K562 (cell line): ENCODE data around the gene PRR19. TPM values are rescaled to one million over a fixed set of nuclear protein-coding genes. Genes with fewer than 3 reads are reported as not detected.

Experiments
- ELF4 ChIP-seq: fragments of 450-650 bp; formaldehyde crosslinking; IDR thresholded peaks from 2 replicates; pipeline ENCODE4 v1.4.0; 2022; ENCODE audit warnings: missing genetic modification characterization
- EZH2 ChIP-seq: IDR thresholded peaks from 2 replicates; pipeline ENCODE4 v1.6.1; 2012; ENCODE audit warnings: low read depth, mild to moderate bottlenecking, inconsistent platforms, low read length, borderline replicate concordance
- KLF10 ChIP-seq: fragments of 250-450 bp; sonication (Bioruptor Pico); IDR thresholded peaks from 2 replicates; pipeline ENCODE4 v1.6.1; 2021; ENCODE audit warnings: matching md5 sums
- MAFG ChIP-seq: fragments of 450-650 bp; conservative IDR thresholded peaks from 2 replicates; pipeline ENCODE4 v1.6.1; 2016; ENCODE audit warnings: missing genetic modification characterization, missing compliant biosample characterization
- MEF2D ChIP-seq: conservative IDR thresholded peaks from 2 replicates; pipeline ENCODE4 v1.6.1; 2016; ENCODE audit warnings: low read depth, missing genetic modification characterization, missing compliant biosample characterization
- MXI1 ChIP-seq: IDR thresholded peaks from 2 replicates; pipeline ENCODE4 v1.6.1; 2011; ENCODE audit warnings: low read depth, mild to moderate bottlenecking, improper control_type of control experiment, low read length
- MYNN ChIP-seq, 2 experiments: sonication (generic); formaldehyde crosslinking in 1 of 2; IDR thresholded peaks; 2 replicates each; pipeline versions ENCODE4 v1.5.0 to v1.6.1; 2016 to 2020; ENCODE audit warnings: antibody characterized with exemption in 1 of 2, missing genetic modification reagents in 1 of 2
- NFE2L1 ChIP-seq: fragments of 450-650 bp; IDR thresholded peaks from 2 replicates; pipeline ENCODE4 v1.6.1; 2016; ENCODE audit warnings: missing genetic modification characterization, low read depth, mild to moderate bottlenecking, missing compliant biosample characterization, moderate library complexity, borderline replicate concordance
- PML ChIP-seq: IDR thresholded peaks from 2 replicates; pipeline ENCODE4 v1.6.1; 2012; ENCODE audit warnings: low read length, inconsistent platforms
- POLR3A ChIP-seq: IDR thresholded peaks from 2 replicates; pipeline ENCODE4 v1.6.1; 2011; ENCODE audit warnings: borderline replicate concordance, mild to moderate bottlenecking, moderate library complexity; ENCODE audit not compliant: insufficient read length, insufficient read depth; ENCODE audit errors: extremely low read depth
- PREB ChIP-seq: sonication (generic); formaldehyde crosslinking; IDR thresholded peaks from 2 replicates; pipeline ENCODE4 v1.8.1; 2023; ENCODE audit warnings: mild to moderate bottlenecking, missing genetic modification reagents
- THAP7 ChIP-seq: fragments of 250-450 bp; sonication (Bioruptor Pico); IDR thresholded peaks from 2 replicates; pipeline ENCODE4 v1.5.0; 2021
- ZBTB40 ChIP-seq, 2 experiments: fragments of 450-650 bp in 1 of 2; sonication (generic) in 1 of 2; formaldehyde crosslinking in 1 of 2; IDR thresholded peaks; 2 replicates each; pipeline versions ENCODE4 v1.7.1 to v1.9.0; 2016 to 2022; ENCODE audit warnings: inconsistent platforms in 1 of 2, mild to moderate bottlenecking in 1 of 2, missing genetic modification reagents in 1 of 2
- ZNF12 ChIP-seq: sonication (generic); formaldehyde crosslinking; IDR thresholded peaks from 2 replicates; pipeline ENCODE4 v1.4.0; 2020; ENCODE audit warnings: mild to moderate bottlenecking, missing genetic modification reagents
- ZNF217 ChIP-seq: sonication (generic); formaldehyde crosslinking; IDR thresholded peaks from 2 replicates; pipeline ENCODE4 v1.8.0; 2022; ENCODE audit warnings: mild to moderate bottlenecking, missing genetic modification reagents
- ZNF583 ChIP-seq: fragments of 250-450 bp; sonication (Bioruptor Pico); IDR thresholded peaks from 2 replicates; pipeline ENCODE4 v1.4.0; 2020
- ZNF695 ChIP-seq: fragments of 450-650 bp; formaldehyde crosslinking; IDR thresholded peaks from 2 replicates; pipeline ENCODE4 v1.4.0; 2020; ENCODE audit warnings: mild to moderate bottlenecking, moderate library complexity
- polyA plus RNA-seq, 8 experiments: library from polyadenylated mRNA; depleted of rRNA in 4 of 8; stranded (reverse) in 5 of 8; unstranded in 3 of 8; fragments of >200 nt; fragmentation: Nextera tagmentation in 2 of 8; fragmentation: Illumina TruSeq in 1 of 8; extraction: Ambion mirVana in 2 of 8; extraction: Trizol in 1 of 8; gene quantifications; 2 replicates each; pipeline versions ENCODE4 v1.2.1 to v1.2.3, GENCODE V29; 2011 to 2014; ENCODE audit warnings: inconsistent platforms in 1 of 8, missing spikeins in 1 of 8
- total RNA-seq, 7 experiments: library from RNA; depleted of rRNA in 6 of 7; stranded (reverse); fragments of >200 nt in 6 of 7; fragmentation: Illumina TruSeq in 2 of 7; extraction: Trizol in 2 of 7; gene quantifications; 2 replicates each; pipeline versions ENCODE4 v1.2.1 to v1.2.3, GENCODE V29; 2011 to 2021; ENCODE audit warnings: low replicate concordance in 1 of 7

Gene PRR19
- total and polyA plus RNA-seq, 9 of the 15 experiments (the other 6 are each of a cell fraction or from before 2014, with no cell fraction given): 0.10 to 1.6 (median 0.54) TPM

- TF ChIP-seq ZNF695 (CRISPR knock-in tag) (no peak), NFE2L1 (tag) (no peak), MEF2D (tag) (no peak), MXI1 (no peak), MAFG (tag) (no peak), ELF4 (CRISPR knock-in tag) (peak; percentile 21; the same call in 1 of the 2 replicates), EZH2 (no peak), ZBTB40 (IDR thresholded peaks at IDR 0.05) (peak; percentile 64), ZBTB40 (CRISPR knock-in tag; IDR thresholded peaks at IDR 0.05) (no peak), MYNN (IDR thresholded peaks at IDR 0.05) (no peak), MYNN (CRISPR knock-in tag; IDR thresholded peaks at IDR 0.05) (no peak), ZNF217 (CRISPR knock-in tag) (no peak), ZNF12 (CRISPR knock-in tag) (no peak), PML (no peak), THAP7 (CRISPR knock-in tag) (0 out of 2 replicates have a peak, but pooled peaks have one; percentile 42), KLF10 (no peak), PREB (no peak), ZNF583 (CRISPR knock-in tag) (no peak), POLR3A (no peak)
Observed at GRCh38 chr19:42284591-42285341, 17.2 kb upstream of the PRR19 start (continued).
